Measurements from ENCODE around the gene MYBBP1A.

Gene MYBBP1A

DNA sequence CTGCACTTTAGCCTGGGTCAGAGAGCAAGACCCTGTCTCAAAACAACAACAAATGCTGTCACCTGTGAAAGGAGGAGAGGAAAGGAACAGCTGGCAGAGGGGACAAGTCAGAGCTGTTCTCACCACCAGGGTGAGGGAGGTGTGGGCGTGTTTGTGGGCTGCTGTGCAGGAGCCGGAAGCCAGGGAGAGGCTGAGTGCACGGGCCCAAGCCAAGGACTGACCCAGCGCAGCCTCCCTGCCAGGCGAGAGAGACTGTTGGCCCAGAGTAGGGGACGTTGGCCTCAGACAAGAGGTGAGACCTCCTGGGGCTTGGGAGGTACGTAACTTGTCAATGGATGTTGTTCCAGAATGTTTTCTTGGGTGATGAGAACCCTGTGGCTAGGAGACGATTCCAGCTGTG is 45.8 kb downstream of the MYBBP1A start:
- Histone ChIP-seq H3K36me3 (replicated peaks; ENCODE audit: low read depth, low read length) (no peaks in the 10 kb centered on the region), H3K27me3 (ENCODE audit: low read depth, low read length) (no peaks in the 10 kb centered on the region), H3K9ac (ENCODE audit: low read length) (no peak overlapping the region), H3K4me2 (ENCODE audit: low read length) (no peak overlapping the region), H3K27ac (ENCODE audit: low read length) (no peak overlapping the region), H4K20me1 (ENCODE audit: insufficient read depth, low read length) (no peaks in the 10 kb centered on the region), H2AFZ (ENCODE audit: low read depth, low read length) (no peak overlapping the region), H3K9me3 (ENCODE audit: insufficient read depth, low read length) (no peaks in the 10 kb centered on the region), H3K4me1 (ENCODE audit: low read length) (peaks cover 6% of the 10 kb centered on the region; the same call in 1 of the 2 replicates), H3K4me3 (ENCODE audit: low read length) (no peak overlapping the region), H3K79me2 (ENCODE audit: low read length) (no peaks in the 10 kb centered on the region)
- no peak for TF ChIP-seq CTCF (IDR thresholded peaks at IDR 0.05; ENCODE audit: low read depth, low read length)
- TF ChIP-seq EZH2phosphoT487 (IDR thresholded peaks at IDR 0.05; ENCODE audit: low read depth): no peak

DNA sequence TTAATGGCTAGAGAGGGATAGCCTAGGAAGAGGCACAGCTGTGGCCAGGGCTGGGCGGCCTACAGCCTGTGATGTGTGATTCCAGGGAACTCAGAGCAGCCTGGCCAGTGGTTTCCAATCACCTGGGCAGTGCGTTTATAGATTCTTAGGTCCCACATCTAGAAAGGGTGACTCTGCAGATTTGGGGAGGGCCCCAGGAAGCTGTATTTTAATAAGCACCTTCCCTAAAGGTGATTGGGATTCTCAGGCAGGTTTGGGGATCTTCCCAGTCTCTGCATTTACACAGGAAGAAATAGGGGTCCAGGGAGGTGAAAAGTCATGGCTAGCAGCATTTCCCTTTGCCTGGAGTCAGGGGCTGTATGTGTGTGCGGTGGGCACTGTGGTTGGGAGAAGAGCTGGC is 47.0 kb downstream of the MYBBP1A start:
- TF ChIP-seq CTCF (IDR thresholded peaks at IDR 0.05; ENCODE audit: low read depth, low read length) (no peak), EZH2phosphoT487 (IDR thresholded peaks at IDR 0.05; ENCODE audit: low read depth) (no peak)
- Histone ChIP-seq H3K4me1 (ENCODE audit: low read length) (peaks cover 6% of the 10 kb centered on the region; the same call in 1 of the 2 replicates), H3K4me2 (ENCODE audit: low read length) (no peak overlapping the region), H3K79me2 (ENCODE audit: low read length) (no peaks in the 10 kb centered on the region), H4K20me1 (ENCODE audit: insufficient read depth, low read length) (no peaks in the 10 kb centered on the region), H2AFZ (ENCODE audit: low read depth, low read length) (no peak overlapping the region), H3K4me3 (ENCODE audit: low read length) (no peak overlapping the region), H3K9ac (ENCODE audit: low read length) (no peak overlapping the region), H3K9me3 (ENCODE audit: insufficient read depth, low read length) (no peaks in the 10 kb centered on the region), H3K27me3 (ENCODE audit: low read depth, low read length) (no peaks in the 10 kb centered on the region), H3K27ac (ENCODE audit: low read length) (no peak overlapping the region), H3K36me3 (replicated peaks; ENCODE audit: low read depth, low read length) (no peaks in the 10 kb centered on the region)

DNA sequence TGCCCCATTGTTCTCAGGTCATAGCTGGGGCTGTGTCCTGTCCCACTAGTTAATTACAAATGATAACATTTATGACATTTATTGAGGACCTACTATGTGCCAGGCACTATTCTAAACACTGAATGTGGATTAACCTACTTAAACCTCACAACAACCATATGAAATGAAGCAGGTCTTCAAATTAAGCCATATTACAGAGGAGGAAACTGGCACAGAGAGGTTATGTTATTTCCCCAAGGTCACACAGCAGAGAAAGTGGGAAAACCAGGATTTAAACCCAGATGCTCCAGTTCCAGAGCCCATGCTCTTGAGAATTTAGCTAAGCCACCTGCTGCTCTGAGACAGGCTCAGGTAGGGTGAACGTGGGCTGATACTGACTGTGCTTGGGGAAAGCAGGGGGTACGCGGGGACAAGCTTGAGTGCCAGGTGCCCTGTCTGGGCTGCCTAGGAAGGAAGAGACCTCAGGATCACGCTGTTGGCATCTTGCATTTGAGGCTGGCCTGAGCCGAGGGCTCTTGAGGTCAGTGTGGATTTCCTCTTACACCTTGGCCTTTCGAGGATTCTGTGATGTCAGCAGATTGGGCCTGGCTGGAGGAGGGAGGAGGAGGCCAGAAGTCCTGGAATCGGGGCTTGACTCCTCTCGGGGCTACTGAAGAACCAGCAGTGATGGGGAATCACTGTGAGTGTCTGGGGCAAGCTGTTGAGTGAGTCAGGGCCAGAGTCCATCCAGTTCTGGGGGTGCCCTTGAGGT is 47.6 kb downstream of the MYBBP1A start:
- Histone ChIP-seq H3K9me3 (ENCODE audit: insufficient read depth, low read length) (no peaks in the 10 kb centered on the region), H3K4me1 (ENCODE audit: low read length) (peaks cover 6% of the 10 kb centered on the region; the same call in 1 of the 2 replicates), H3K9ac (ENCODE audit: low read length) (no peak overlapping the region), H3K36me3 (replicated peaks; ENCODE audit: low read depth, low read length) (no peaks in the 10 kb centered on the region), H3K27ac (ENCODE audit: low read length) (no peak overlapping the region), H2AFZ (ENCODE audit: low read depth, low read length) (no peak overlapping the region), H3K4me2 (ENCODE audit: low read length) (no peak overlapping the region), H4K20me1 (ENCODE audit: insufficient read depth, low read length) (no peaks in the 10 kb centered on the region), H3K4me3 (ENCODE audit: low read length) (no peak overlapping the region), H3K79me2 (ENCODE audit: low read length) (no peaks in the 10 kb centered on the region), H3K27me3 (ENCODE audit: low read depth, low read length) (no peaks in the 10 kb centered on the region)
- no peak for TF ChIP-seq CTCF (IDR thresholded peaks at IDR 0.05; ENCODE audit: low read depth, low read length)

DNA sequence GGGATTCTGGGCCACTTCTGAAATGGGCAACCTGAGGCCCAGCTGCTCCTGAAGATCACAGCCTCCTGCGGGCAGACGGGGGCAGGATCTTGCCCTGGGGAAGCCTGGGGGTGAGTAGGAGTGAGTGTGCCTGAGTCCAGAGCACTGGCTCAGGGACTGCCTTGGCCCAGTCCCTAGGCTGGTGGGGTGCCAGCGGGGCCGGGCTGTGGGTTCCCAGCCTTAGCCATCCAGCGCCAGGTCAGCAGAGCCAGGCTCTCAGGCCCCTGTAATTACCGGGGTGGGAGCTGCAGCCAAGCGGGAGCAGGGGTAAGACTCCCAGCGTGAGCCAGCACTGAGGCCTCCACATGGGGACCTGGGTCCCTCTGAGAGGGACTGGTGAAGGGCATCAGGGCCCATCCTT is 48.3 kb downstream of the MYBBP1A start:
- Histone ChIP-seq H3K27me3 (ENCODE audit: low read depth, low read length) (no peaks in the 10 kb centered on the region), H3K4me1 (ENCODE audit: low read length) (peaks cover 6% of the 10 kb centered on the region; the same call in 1 of the 2 replicates), H3K9me3 (ENCODE audit: insufficient read depth, low read length) (no peaks in the 10 kb centered on the region), H3K79me2 (ENCODE audit: low read length) (no peaks in the 10 kb centered on the region), H3K4me2 (ENCODE audit: low read length) (no peak overlapping the region), H3K36me3 (replicated peaks; ENCODE audit: low read depth, low read length) (no peaks in the 10 kb centered on the region), H3K9ac (ENCODE audit: low read length) (no peak overlapping the region), H3K27ac (ENCODE audit: low read length) (no peak overlapping the region), H2AFZ (ENCODE audit: low read depth, low read length) (no peak overlapping the region), H4K20me1 (ENCODE audit: insufficient read depth, low read length) (no peaks in the 10 kb centered on the region), H3K4me3 (ENCODE audit: low read length) (no peak overlapping the region)
- no peak for TF ChIP-seq EZH2phosphoT487 (IDR thresholded peaks at IDR 0.05; ENCODE audit: low read depth)
- TF ChIP-seq CTCF (IDR thresholded peaks at IDR 0.05; ENCODE audit: low read depth, low read length): no peak
